ENCODE results near the gene NLGN1.

DNA sequence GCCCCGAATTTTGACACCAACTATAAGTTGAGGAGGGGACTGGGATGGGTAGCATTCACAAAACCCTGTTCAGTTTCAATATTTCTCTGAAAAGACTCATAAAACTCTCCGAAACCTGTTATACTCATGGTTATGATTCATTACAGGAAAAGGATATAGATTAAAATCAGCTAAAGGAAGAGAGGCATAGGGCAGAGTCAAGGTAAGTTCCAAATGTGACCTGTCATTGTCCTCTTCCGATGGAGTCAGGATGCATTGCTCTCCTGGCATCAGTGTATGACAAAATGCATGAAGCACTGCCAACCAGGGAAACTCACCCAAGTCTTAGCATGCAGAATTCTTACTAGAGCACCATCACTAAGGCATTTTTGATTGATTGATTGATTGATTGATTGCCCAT lies 936.6 kb downstream of the NLGN1 start:
- TF ChIP-seq CTCF (IDR thresholded peaks at IDR 0.05) (no peak), POLR2AphosphoS5 (IDR thresholded peaks at IDR 0.05) (no peak), POLR2A (IDR thresholded peaks at IDR 0.05) (no peak)
